Measurements from ENCODE around the gene PDIA4.
A peak's percentile ranks its signal among the peaks of the same experiment; 100 is the strongest.
"Not testable (repeated sequence)": the region's sequence is repeated elsewhere in the genome, so short reads cannot be mapped to it uniquely, and the experiment has no call there.

The PDIA4 gene

GRCh38 chr7:149053384-149053783 lies 25.1 kb upstream of the PDIA4 start:
- Mint-ChIP-seq H3K9me3 (no peaks in the 10 kb centered on the region), H3K27me3 (ENCODE audit: low read depth) (peaks cover 4% of the 10 kb centered on the region), H3K4me1 (ENCODE audit: low read depth) (no peaks in the 10 kb centered on the region), H3K27ac (no peak overlapping the region), H3K36me3 (ENCODE audit: low read depth) (no peaks in the 10 kb centered on the region), H3K4me3 (no peak overlapping the region)

GRCh38 chr7:149050941-149051340 lies 22.6 kb upstream of the PDIA4 start:
- no peak overlapping the region for H3K4me3 Mint-ChIP-seq
- H3K4me1 Mint-ChIP-seq (ENCODE audit: low read depth): no peaks in the 10 kb centered on the region
- no peak overlapping the region for H3K27ac Mint-ChIP-seq
- H3K36me3 Mint-ChIP-seq (ENCODE audit: low read depth): no peaks in the 10 kb centered on the region
- H3K27me3 Mint-ChIP-seq (ENCODE audit: low read depth): peaks cover 4% of the 10 kb centered on the region
- no peaks in the 10 kb centered on the region for H3K9me3 Mint-ChIP-seq

DNA sequence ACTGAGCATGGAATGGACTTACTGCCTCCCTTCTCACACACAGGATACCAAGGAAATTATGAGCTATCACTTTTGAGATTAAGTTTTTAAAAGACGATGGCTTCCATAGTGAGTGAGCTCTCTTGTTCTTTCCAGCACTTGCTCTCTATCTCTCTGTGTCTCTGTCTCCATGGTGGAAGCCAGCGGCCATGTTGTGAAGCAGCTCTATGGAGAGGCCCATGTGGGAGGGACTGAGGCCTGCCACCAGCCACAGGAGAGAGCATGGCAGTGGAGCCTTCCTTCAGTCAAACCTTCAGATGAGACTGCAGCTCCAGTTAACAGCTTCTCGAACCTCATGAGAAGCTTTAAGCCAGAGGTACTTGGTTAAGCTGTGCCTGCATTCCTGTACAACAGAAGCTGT lies 20.5 kb upstream of the PDIA4 start:
- H3K4me1 Mint-ChIP-seq (ENCODE audit: low read depth): no peaks in the 10 kb centered on the region
- no peak overlapping the region for H3K27ac Mint-ChIP-seq
- no peaks in the 10 kb centered on the region for H3K9me3 Mint-ChIP-seq
- no peaks in the 10 kb centered on the region for H3K36me3 Mint-ChIP-seq (ENCODE audit: low read depth)
- no peak overlapping the region for H3K4me3 Mint-ChIP-seq
- peaks cover 7% of the 10 kb centered on the region for H3K27me3 Mint-ChIP-seq (ENCODE audit: low read depth)

DNA sequence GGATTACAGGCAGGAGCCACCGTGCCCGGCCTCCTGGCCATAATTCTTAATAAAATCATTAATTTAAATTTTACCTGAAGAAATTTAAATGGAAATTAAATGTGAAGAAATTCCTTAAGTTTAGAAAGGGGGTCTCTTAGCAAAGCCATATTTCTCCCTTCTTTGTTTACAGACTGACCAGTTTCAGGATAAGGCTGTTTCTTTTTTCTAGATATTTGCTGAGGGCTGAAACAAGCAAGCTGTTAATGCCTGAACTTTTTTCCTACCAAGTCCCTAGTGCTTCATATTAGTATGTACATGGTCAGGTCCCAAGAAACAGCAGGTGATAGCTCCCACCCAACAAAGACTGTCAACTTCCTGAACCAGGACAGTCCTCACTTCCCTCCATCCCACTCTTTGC lies 18.1 kb upstream of the PDIA4 start:
- H3K27me3 Mint-ChIP-seq (ENCODE audit: low read depth): peaks cover 7% of the 10 kb centered on the region
- no peaks in the 10 kb centered on the region for H3K9me3 Mint-ChIP-seq
- H3K4me3 Mint-ChIP-seq: no peak overlapping the region
- no peak overlapping the region for H3K27ac Mint-ChIP-seq
- H3K36me3 Mint-ChIP-seq (ENCODE audit: low read depth): no peaks in the 10 kb centered on the region
- no peaks in the 10 kb centered on the region for H3K4me1 Mint-ChIP-seq (ENCODE audit: low read depth)

GRCh38 chr7:149043936-149044335 lies 15.6 kb upstream of the PDIA4 start:
- Mint-ChIP-seq H3K27me3 (ENCODE audit: low read depth) (peaks cover 3% of the 10 kb centered on the region), H3K9me3 (no peaks in the 10 kb centered on the region), H3K4me3 (no peak overlapping the region), H3K4me1 (ENCODE audit: low read depth) (no peaks in the 10 kb centered on the region), H3K36me3 (ENCODE audit: low read depth) (no peaks in the 10 kb centered on the region), H3K27ac (no peak overlapping the region)

DNA sequence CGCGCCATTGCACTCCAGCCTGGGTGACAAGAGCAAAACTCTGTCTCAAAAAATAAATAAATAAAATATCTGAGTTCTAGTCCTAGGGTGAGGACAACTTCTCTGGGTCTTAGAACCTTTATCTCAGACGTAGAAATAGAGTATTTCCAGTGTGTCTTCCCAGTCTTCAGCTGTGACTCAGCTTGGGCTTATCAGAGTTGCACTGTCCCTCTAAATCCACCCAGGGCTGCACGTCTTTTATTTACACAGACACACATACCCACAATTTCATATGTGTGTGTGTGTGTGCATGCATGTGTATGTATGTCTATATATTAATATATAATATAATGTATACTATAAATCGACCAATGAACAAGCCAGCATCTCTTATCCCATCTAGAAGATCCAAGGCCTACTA lies 13.0 kb upstream of the PDIA4 start:
- Mint-ChIP-seq H3K9me3 (peaks cover 14% of the 10 kb centered on the region), H3K27ac (no peak overlapping the region), H3K36me3 (ENCODE audit: low read depth) (no peaks in the 10 kb centered on the region), H3K4me3 (no peak overlapping the region), H3K27me3 (ENCODE audit: low read depth) (peaks cover 3% of the 10 kb centered on the region), H3K4me1 (ENCODE audit: low read depth) (no peaks in the 10 kb centered on the region)

- peaks cover 20% of the 10 kb centered on the region for H3K9me3 Mint-ChIP-seq
- H3K27me3 Mint-ChIP-seq (ENCODE audit: low read depth); H3K36me3 Mint-ChIP-seq (ENCODE audit: low read depth); H3K4me3 Mint-ChIP-seq; H3K4me1 Mint-ChIP-seq (ENCODE audit: low read depth); H3K27ac Mint-ChIP-seq: not testable (repeated sequence)
Observed at GRCh38 chr7:149038641-149039040, 10.3 kb upstream of the PDIA4 start.

GRCh38 chr7:149036676-149037075 lies 8.4 kb upstream of the PDIA4 start:
- Mint-ChIP-seq H3K4me3 (no peak overlapping the region), H3K36me3 (ENCODE audit: low read depth) (no peaks in the 10 kb centered on the region), H3K27me3 (ENCODE audit: low read depth) (peaks cover 4% of the 10 kb centered on the region), H3K27ac (no peak overlapping the region), H3K9me3 (peaks cover 20% of the 10 kb centered on the region), H3K4me1 (ENCODE audit: low read depth) (peaks cover 2% of the 10 kb centered on the region)

- Mint-ChIP-seq H3K27ac (no peak overlapping the region), H3K4me1 (ENCODE audit: low read depth) (peaks cover 20% of the 10 kb centered on the region), H3K4me3 (no peak overlapping the region), H3K9me3 (peaks cover 6% of the 10 kb centered on the region), H3K27me3 (ENCODE audit: low read depth) (peaks cover 12% of the 10 kb centered on the region), H3K36me3 (ENCODE audit: low read depth) (peaks cover 4% of the 10 kb centered on the region)
Observed at GRCh38 chr7:149031353-149031910, 3.1 kb upstream of the PDIA4 start.

DNA sequence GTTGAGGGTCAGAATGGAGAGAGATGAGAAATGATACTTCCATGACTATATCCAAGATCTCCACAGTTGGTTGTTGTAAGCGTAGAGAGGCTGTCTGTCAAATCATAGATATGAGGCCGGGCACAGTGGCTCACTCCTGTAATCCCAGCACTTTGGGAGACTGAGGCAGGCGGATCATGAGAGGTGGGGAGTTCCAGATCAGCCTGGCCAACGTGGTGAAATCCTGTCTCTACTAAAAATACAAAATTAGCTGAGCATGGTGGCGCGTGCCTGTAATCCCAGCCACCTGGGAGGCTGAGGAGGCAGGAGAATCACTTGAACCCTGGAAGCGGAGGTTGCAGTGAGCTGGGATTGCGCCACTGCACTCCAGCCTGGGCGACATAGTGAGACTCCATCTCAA lies 2.1 kb upstream of the PDIA4 start:
- Mint-ChIP-seq H3K27me3 (ENCODE audit: low read depth) (peaks cover 12% of the 10 kb centered on the region), H3K4me1 (ENCODE audit: low read depth) (peaks cover 29% of the 10 kb centered on the region)
- H3K4me3 Mint-ChIP-seq; H3K27ac Mint-ChIP-seq; H3K36me3 Mint-ChIP-seq (ENCODE audit: low read depth); H3K9me3 Mint-ChIP-seq: not testable (repeated sequence)

- Mint-ChIP-seq H3K27ac (peak overlapping the region; percentile 89), H3K9me3 (no peaks in the 10 kb centered on the region), H3K36me3 (ENCODE audit: low read depth) (peaks cover 20% of the 10 kb centered on the region), H3K4me1 (ENCODE audit: low read depth) (peaks cover 41% of the 10 kb centered on the region), H3K27me3 (ENCODE audit: low read depth) (peaks cover 12% of the 10 kb centered on the region), H3K4me3 (peak overlapping the region; percentile 95)
Observed at GRCh38 chr7:149027611-149028345, 527 bp downstream of the PDIA4 start.

DNA sequence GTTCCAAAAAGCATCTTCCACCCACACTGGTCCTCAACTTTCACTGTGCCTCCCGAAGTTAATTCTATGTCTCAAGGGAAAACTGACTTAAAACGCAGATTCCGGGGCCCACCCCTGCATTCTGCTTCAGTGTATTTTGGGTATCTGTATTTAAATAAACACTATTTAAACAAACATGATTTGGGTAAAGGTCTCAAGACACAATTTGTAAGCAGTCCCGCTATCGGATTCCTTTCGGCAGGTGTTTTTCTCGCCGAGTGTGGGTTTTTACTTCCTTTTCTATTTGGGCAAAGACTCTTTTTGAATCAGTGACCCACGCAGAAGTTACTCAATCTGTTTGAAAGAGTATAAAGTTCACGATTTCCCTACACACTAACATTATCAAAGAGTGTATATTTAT lies 1.2 kb downstream of the PDIA4 start:
- peaks cover 20% of the 10 kb centered on the region for H3K36me3 Mint-ChIP-seq (ENCODE audit: low read depth)
- H3K9me3 Mint-ChIP-seq: no peaks in the 10 kb centered on the region
- peaks cover 12% of the 10 kb centered on the region for H3K27me3 Mint-ChIP-seq (ENCODE audit: low read depth)
- peak overlapping the region; percentile 95 for H3K4me3 Mint-ChIP-seq
- H3K27ac Mint-ChIP-seq: peak overlapping the region; percentile 89
- H3K4me1 Mint-ChIP-seq (ENCODE audit: low read depth): peaks cover 44% of the 10 kb centered on the region

GRCh38 chr7:149023662-149024061 lies 4.6 kb downstream of the PDIA4 start:
- Mint-ChIP-seq H3K27ac (no peak overlapping the region), H3K27me3 (ENCODE audit: low read depth) (no peaks in the 10 kb centered on the region), H3K36me3 (ENCODE audit: low read depth) (peaks cover 39% of the 10 kb centered on the region), H3K4me1 (ENCODE audit: low read depth) (peaks cover 38% of the 10 kb centered on the region), H3K9me3 (no peaks in the 10 kb centered on the region), H3K4me3 (no peak overlapping the region)

DNA sequence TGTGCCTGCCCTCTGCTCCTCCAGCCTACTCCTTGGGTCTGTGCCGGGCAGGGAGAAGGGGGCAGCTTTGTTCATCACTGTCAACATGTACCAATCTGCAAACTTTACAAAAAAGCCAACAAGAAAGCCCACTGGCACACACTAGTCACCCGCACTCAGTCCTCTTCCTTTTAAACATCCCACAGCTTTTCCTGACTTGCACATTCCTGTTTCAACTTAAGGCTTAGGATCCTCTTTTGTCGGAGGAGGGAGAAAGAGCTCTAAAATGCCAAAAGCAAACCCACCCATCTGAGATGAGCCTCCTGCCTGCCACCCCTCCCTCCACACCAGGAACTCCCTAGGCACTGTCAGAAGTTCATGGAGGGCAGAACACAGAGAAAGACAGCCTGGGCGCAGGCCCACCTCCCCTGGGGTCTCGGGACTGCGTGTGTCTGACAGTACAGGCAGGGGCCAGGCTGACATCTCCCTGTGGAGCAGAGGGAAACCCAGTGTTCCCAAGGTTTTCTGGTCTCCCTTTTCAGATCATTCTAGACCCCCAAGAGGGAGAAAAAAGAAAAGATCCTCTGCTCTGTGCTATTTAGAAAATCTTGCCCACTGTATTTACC lies 5.4 kb downstream of the PDIA4 start:
- H3K4me3 Mint-ChIP-seq: no peak overlapping the region

GRCh38 chr7:149021725-149022062 lies 6.6 kb downstream of the PDIA4 start:
- H3K27ac Mint-ChIP-seq: no peak overlapping the region

More for the DNA sequence above, 5.4 kb downstream of the PDIA4 start:
- Mint-ChIP-seq H3K4me1 (ENCODE audit: low read depth) (peaks cover 38% of the 10 kb centered on the region), H3K27ac (no peak overlapping the region), H3K9me3 (no peaks in the 10 kb centered on the region), H3K36me3 (ENCODE audit: low read depth) (peaks cover 39% of the 10 kb centered on the region), H3K27me3 (ENCODE audit: low read depth) (no peaks in the 10 kb centered on the region)

More at GRCh38 chr7:149021725-149022062, 6.6 kb downstream of the PDIA4 start:
- Mint-ChIP-seq H3K4me3 (no peak overlapping the region), H3K9me3 (no peaks in the 10 kb centered on the region), H3K27me3 (ENCODE audit: low read depth) (no peaks in the 10 kb centered on the region), H3K4me1 (ENCODE audit: low read depth) (peaks cover 32% of the 10 kb centered on the region), H3K36me3 (ENCODE audit: low read depth) (peaks cover 39% of the 10 kb centered on the region)

All from T-helper 1 cell treated with Interleukin-12 subunit alpha and Interleukin-12 subunit beta and Interleukin-4 antibody, amounts not matched to agents 30 μg/mL and 1 μg/mL, for 36 hours (primary cell).